B cell (primary cell): ENCODE data around the gene A1BG. TPM values are rescaled to one million over a fixed set of nuclear protein-coding genes. Genes with fewer than 3 reads are reported as not detected.

Experiments
- ATAC-seq: fragments of 200-7000 bp; cut with Tn5 transposase; one replicate; pipeline ENCODE4 v1.10.0; 2021; ENCODE audit warnings: low read depth, mild to moderate bottlenecking, moderate number of reproducible peaks, moderate library complexity
- CTCF ChIA-PET: fragments of 350-600 bp; sonication (Branson Sonifier 250); formaldehyde crosslinking; loops from one replicate; lab custom pipeline; 2021; ENCODE audit warnings: antibody characterized with exemption, inconsistent platforms; lab: Charles Lee
- POLR2A ChIA-PET: fragments of 350-600 bp; sonication (Branson Sonifier 250); formaldehyde crosslinking; loops from one replicate; lab custom pipeline; 2021; ENCODE audit warnings: antibody characterized with exemption; lab: Charles Lee
- DNase-seq: peaks from one replicate; pipeline ENCODE4 v3.0.0; 2013
- H2AFZ ChIP-seq: 2 replicates; pipeline ENCODE4 v1.6.1; 2012; ENCODE audit warnings: mild to moderate bottlenecking, low read depth, low read length; ENCODE audit not compliant: insufficient read depth, poor library complexity, severe bottlenecking
- H3K27ac ChIP-seq, 2 donors: 1 replicate in 1 of 2; 2 replicates in 1 of 2; pipeline ENCODE4 v1.5.1; 2012 to 2013; ENCODE audit warnings: low read length in 2 of 2, mild to moderate bottlenecking in 2 of 2, moderate library complexity in 1 of 2
- H3K27me3 ChIP-seq, 4 experiments: fragments of 200-600 bp in 1 of 4; sonication (generic) in 1 of 4; replicated peaks in 1 of 4; 1 replicate in 2 of 4; 2 replicates in 2 of 4; pipeline versions ENCODE4 v1.6.1 to v1.7.0; 2013 to 2016; ENCODE audit warnings: low read length in 3 of 4, mild to moderate bottlenecking in 2 of 4, mixed read lengths in 1 of 4, moderate library complexity in 1 of 4; ENCODE audit not compliant: insufficient read depth in 4 of 4, control insufficient read depth in 3 of 4; ENCODE audit errors: control extremely low read depth in 1 of 4
- H3K36me3 ChIP-seq, 2 experiments: replicated peaks in 1 of 2; 1 replicate in 1 of 2; 2 replicates in 1 of 2; pipeline versions ENCODE4 v1.6.1 to v1.7.1; 2013; ENCODE audit warnings: low read length in 1 of 2; ENCODE audit not compliant: insufficient read depth in 2 of 2, control insufficient read depth in 1 of 2; ENCODE audit errors: control extremely low read depth in 1 of 2, extremely low read depth in 1 of 2
- H3K4me1 ChIP-seq, 2 donors: fragments of 200-600 bp in 1 of 2; sonication (generic) in 1 of 2; 1 replicate in 1 of 2; 2 replicates in 1 of 2; pipeline versions ENCODE4 v1.5.1 to v1.6.1; 2013 to 2017; ENCODE audit warnings: low read length in 2 of 2; ENCODE audit not compliant: control insufficient read depth in 2 of 2, insufficient read depth in 2 of 2
- H3K4me2 ChIP-seq: replicated peaks from 2 replicates; pipeline ENCODE3; 2012; ENCODE audit warnings: mild to moderate bottlenecking, low read depth, low read length; ENCODE audit not compliant: poor library complexity, severe bottlenecking
- H3K4me3 ChIP-seq, 5 experiments: fragments of 200-600 bp in 1 of 5; sonication (generic) in 1 of 5; 1 replicate in 3 of 5; 2 replicates in 2 of 5; pipeline versions ENCODE4 v1.5.1 to v1.7.0; 2011 to 2016; ENCODE audit warnings: low read length in 4 of 5, mild to moderate bottlenecking in 4 of 5, low read depth in 2 of 5, control low read depth in 1 of 5, moderate library complexity in 1 of 5; ENCODE audit not compliant: insufficient read depth in 1 of 5; ENCODE audit errors: control extremely low read depth in 1 of 5, extremely low read depth in 1 of 5
- H3K79me2 ChIP-seq: fragments of 200-600 bp; sonication (generic); one replicate; pipeline ENCODE4 v1.6.0; 2016; ENCODE audit warnings: low read length; ENCODE audit not compliant: control insufficient read depth, insufficient read depth
- H3K9ac ChIP-seq: fragments of 200-600 bp; sonication (generic); 2 replicates; pipeline ENCODE4 v1.6.1; 2017; ENCODE audit warnings: mild to moderate bottlenecking, low read length, moderate library complexity
- H3K9me3 ChIP-seq, 3 donors: one replicate each; pipeline versions ENCODE4 v1.6.1 to v1.7.1; 2013; ENCODE audit warnings: low read length in 2 of 3; ENCODE audit not compliant: control insufficient read depth in 2 of 3, insufficient read depth in 1 of 3; ENCODE audit errors: control extremely low read depth in 1 of 3
- H4K20me1 ChIP-seq: 2 replicates; pipeline ENCODE4 v1.6.0; 2012; ENCODE audit warnings: mild to moderate bottlenecking, low read length; ENCODE audit not compliant: insufficient read depth, control insufficient read depth, poor library complexity, severe bottlenecking
- H3K27ac Mint-ChIP-seq: one replicate; pipeline ENCODE4 v1.8.0; 2021; ENCODE audit warnings: mixed read lengths
- H3K27me3 Mint-ChIP-seq: one replicate; pipeline ENCODE4 v1.8.0; 2021; ENCODE audit warnings: mixed read lengths
- H3K4me1 Mint-ChIP-seq: one replicate; pipeline ENCODE4 v1.8.0; 2021; ENCODE audit warnings: mixed read lengths
- H3K4me3 Mint-ChIP-seq: one replicate; pipeline ENCODE4 v1.8.0; 2021; ENCODE audit warnings: mixed read lengths
- H3K9me3 Mint-ChIP-seq: one replicate; pipeline ENCODE4 v1.8.0; 2022; ENCODE audit warnings: mixed read lengths; ENCODE audit not compliant: insufficient read depth
- CTCF ChIP-seq: fragments of 200-600 bp; IDR thresholded peaks from one replicate; pipeline ENCODE4 v1.8.0; 2022; ENCODE audit warnings: antibody characterized with exemption, mild to moderate bottlenecking
- EZH2 ChIP-seq: IDR thresholded peaks from 2 replicates; pipeline ENCODE4 v1.6.1; 2012; ENCODE audit warnings: borderline replicate concordance, low read depth, mild to moderate bottlenecking, moderate library complexity, low read length; ENCODE audit not compliant: insufficient read depth, poor library complexity, severe bottlenecking
- WGBS: methylation state at CpG from one replicate; pipeline ENCODE4 v1.1.5; 2013; ENCODE audit warnings: missing lambda C conversion rate; ENCODE audit not compliant: insufficient coverage; 5-methylcytosine and 5-hydroxymethylcytosine counted together
- intact Hi-C: fragments of 100-400 bp; cut with micrococcal nuclease; formaldehyde crosslinking; loops from one replicate; pipeline ENCODE4 v1.10.0; 2022
- polyA plus RNA-seq: library from polyadenylated mRNA; depleted of rRNA; stranded (reverse); fragments of >200 nt; gene quantifications from 2 replicates; pipeline ENCODE4 v1.2.3, GENCODE V29; 2012
- total RNA-seq, 2 donors: library from RNA; stranded (reverse); fragments of 120-200 nt in 1 of 2; gene quantifications; 1 replicate in 1 of 2; 2 replicates in 1 of 2; pipeline versions ENCODE4 v1.2.3 to v1.2.4, GENCODE V29; 2013 to 2022

The A1BG gene
- total and polyA plus RNA-seq, 2 donors (not counting 1 experiment from before 2014, with no cell fraction given): 18.4 to 52.6 TPM

DNA sequence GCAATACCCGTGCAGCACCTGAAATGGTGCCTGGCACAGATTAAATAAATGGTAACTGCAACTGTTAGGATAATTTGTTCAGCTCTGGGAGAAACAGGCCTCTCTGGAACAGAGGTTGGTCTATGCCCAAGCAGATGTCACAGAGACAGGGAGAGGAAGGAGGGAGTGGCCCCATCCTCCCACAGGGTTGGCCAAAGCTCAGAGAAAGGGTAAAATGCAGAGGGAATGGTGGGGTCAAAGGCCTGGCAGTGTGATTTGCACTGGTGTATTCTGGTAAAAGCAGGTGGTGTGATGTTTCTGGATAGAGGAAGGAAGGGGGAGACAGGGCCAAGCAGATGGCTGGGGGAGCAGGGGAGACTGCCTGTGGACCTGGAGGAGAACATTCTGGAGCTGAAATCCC lies 17.1 kb downstream of the A1BG start:
- ChIA-PET POLR2A (no interaction called here), CTCF (no interaction called here)
- H3K4me1 ChIP-seq: no peaks in the 10 kb centered on the region
- no peak for TF ChIP-seq EZH2
- no peak for TF ChIP-seq CTCF
- Mint-ChIP-seq H3K27ac (no peak overlapping the region), H3K9me3 (no peaks in the 10 kb centered on the region), H3K4me3 (no peak overlapping the region), H3K4me1 (no peaks in the 10 kb centered on the region), H3K27me3 (no peaks in the 10 kb centered on the region)
- peaks cover 14% of the 10 kb centered on the region for H3K79me2 ChIP-seq
- H2AFZ ChIP-seq: no peak overlapping the region
- no peak overlapping the region for H3K4me3 ChIP-seq
- H3K4me2 ChIP-seq: no peak overlapping the region
- H3K36me3 ChIP-seq: peaks cover 2 to 34% of the 10 kb centered on the region in 2 experiments
- no peaks in the 10 kb centered on the region for H3K27me3 ChIP-seq
- H3K9ac ChIP-seq: no peak overlapping the region
- H3K27ac ChIP-seq: no peak overlapping the region
- intact Hi-C loops: no loop called here
- DNase-seq: no peak
- H3K9me3 ChIP-seq: peaks cover 0 to 9% (median 0%) of the 10 kb centered on the region in 3 donors
- WGBS: no CpG with 5 or more reads among the region's 1 CpG
- no peak for ATAC-seq
- no peaks in the 10 kb centered on the region for H4K20me1 ChIP-seq

DNA sequence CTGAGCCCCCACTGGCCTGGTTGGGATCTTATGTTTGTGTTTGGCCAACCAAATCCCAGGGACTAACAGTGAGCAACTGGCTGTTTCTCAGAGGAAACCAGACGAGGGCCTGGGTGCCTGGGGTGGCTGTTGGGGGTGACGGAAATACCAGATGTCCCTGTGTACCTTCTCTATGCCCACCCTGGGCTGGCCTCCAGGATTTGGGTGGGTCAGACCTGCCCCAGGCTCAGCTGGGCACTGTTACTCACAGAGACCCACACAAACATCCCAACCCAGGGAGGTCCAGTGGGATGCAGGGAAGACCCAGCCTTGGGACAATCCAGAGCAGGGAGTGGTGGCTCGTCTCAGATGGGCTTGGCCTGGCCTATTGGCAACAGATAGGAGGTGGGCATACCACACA lies 17.7 kb downstream of the A1BG start:
- peaks cover 2 to 34% of the 10 kb centered on the region in 2 experiments for H3K36me3 ChIP-seq
- peaks cover 0 to 9% (median 0%) of the 10 kb centered on the region in 3 donors for H3K9me3 ChIP-seq
- H3K4me1 ChIP-seq: no peaks in the 10 kb centered on the region
- Mint-ChIP-seq H3K4me3 (no peak overlapping the region), H3K27me3 (no peaks in the 10 kb centered on the region), H3K9me3 (no peaks in the 10 kb centered on the region), H3K27ac (no peak overlapping the region), H3K4me1 (no peaks in the 10 kb centered on the region)
- ChIA-PET CTCF (no interaction called here), POLR2A (no interaction called here)
- intact Hi-C loops: no loop called here
- no peak overlapping the region for H3K4me2 ChIP-seq
- DNase-seq: no peak
- H4K20me1 ChIP-seq: no peaks in the 10 kb centered on the region
- H3K27ac ChIP-seq: no peak overlapping the region
- peaks cover 14% of the 10 kb centered on the region for H3K79me2 ChIP-seq
- no peaks in the 10 kb centered on the region for H3K27me3 ChIP-seq
- H3K9ac ChIP-seq: no peak overlapping the region
- no peak for TF ChIP-seq EZH2
- TF ChIP-seq CTCF: no peak
- H3K4me3 ChIP-seq: no peak overlapping the region
- H2AFZ ChIP-seq: no peak overlapping the region
- 92% methylated on average over 2 of the region's 3 CpGs for WGBS
- ATAC-seq: no peak
